Neural cell (in vitro differentiated cells): ENCODE results near the gene CBX2. TPM values are rescaled to one million over a fixed set of nuclear protein-coding genes. Genes with fewer than 3 reads are reported as not detected.

Experiments used
- H2AFZ ChIP-seq: fragments of 200-600, 300-800 bp; sonication (generic), shearing (Covaris generic); 2 replicates; pipeline ENCODE4 v1.6.0; 2014; ENCODE audit warnings: low read depth, mild to moderate bottlenecking, antibody characterized with exemption, low read length, moderate library complexity
- H3F3A ChIP-seq: fragments of 200-600 bp; shearing (Covaris generic); 2 replicates; pipeline ENCODE4 v1.6.1; 2016; ENCODE audit warnings: mild to moderate bottlenecking, moderate library complexity, mixed read lengths, antibody characterized with exemption, low read length; ENCODE audit not compliant: insufficient read depth, poor library complexity, severe bottlenecking
- H3K27ac ChIP-seq: fragments of 200-600, 300-800 bp; sonication (generic), shearing (Covaris generic); 2 replicates; pipeline ENCODE4 v1.5.1; 2014; ENCODE audit warnings: mild to moderate bottlenecking, low read length, moderate library complexity
- H3K27me3 ChIP-seq: fragments of 300-800, 200-600 bp; sonication (generic), shearing (Covaris generic); 2 replicates; pipeline ENCODE4 v1.6.0; 2014; ENCODE audit warnings: mild to moderate bottlenecking, low read depth, low read length, moderate library complexity; ENCODE audit not compliant: insufficient read depth
- H3K36me3 ChIP-seq: fragments of 300-800, 200-600 bp; sonication (generic), shearing (Covaris generic); 2 replicates; pipeline ENCODE4 v1.5.1; 2014; ENCODE audit warnings: mild to moderate bottlenecking, antibody characterized with exemption, low read length, moderate library complexity; ENCODE audit not compliant: insufficient read depth
- H3K4me2 ChIP-seq: fragments of 300-800, 200-600 bp; sonication (generic), shearing (Covaris generic); 2 replicates; pipeline ENCODE4 v1.6.0; 2014; ENCODE audit warnings: mild to moderate bottlenecking, low read length
- H3K4me3 ChIP-seq: fragments of 300-800, 200-600 bp; sonication (generic), shearing (Covaris generic); 2 replicates; pipeline ENCODE4 v1.5.1; 2014; ENCODE audit warnings: mild to moderate bottlenecking, low read length, moderate library complexity
- H3K79me2 ChIP-seq: fragments of 200-600 bp; shearing (Covaris generic); replicated peaks from 2 replicates; pipeline ENCODE4 v1.6.0; 2014; ENCODE audit warnings: mild to moderate bottlenecking, low read length, moderate library complexity; ENCODE audit not compliant: insufficient read depth
- H3K9ac ChIP-seq: fragments of 300-800, 200-600 bp; sonication (generic), shearing (Covaris generic); 2 replicates; pipeline ENCODE4 v1.6.1; 2016; ENCODE audit warnings: mild to moderate bottlenecking, low read length, mixed read lengths
- H3K9me2 ChIP-seq: fragments of 200-600 bp; shearing (Covaris generic); 2 replicates; pipeline ENCODE4 v1.6.1; 2016; ENCODE audit warnings: mild to moderate bottlenecking, low read length, mixed read lengths; ENCODE audit not compliant: insufficient read depth
- H3K9me3 ChIP-seq: fragments of 200-600, 300-800 bp; sonication (generic), shearing (Covaris generic); 2 replicates; pipeline ENCODE4 v1.6.1; 2016; ENCODE audit warnings: mild to moderate bottlenecking, mixed run types, low read length, moderate library complexity, mixed read lengths
- H4K20me1 ChIP-seq: fragments of 200-600 bp; shearing (Covaris generic); 2 replicates; pipeline ENCODE4 v1.6.1; 2016; ENCODE audit warnings: mild to moderate bottlenecking, mixed run types; ENCODE audit not compliant: insufficient read depth
- CTCF ChIP-seq: fragments of 450-650 bp; IDR thresholded peaks from 2 replicates; pipeline ENCODE4 v1.5.1; 2014; ENCODE audit warnings: antibody characterized with exemption, mild to moderate bottlenecking, moderate library complexity; ENCODE audit not compliant: poor library complexity, severe bottlenecking
- EP300 ChIP-seq: fragments of 450-650 bp; conservative IDR thresholded peaks from 2 replicates; pipeline ENCODE4 v1.6.1; 2014; ENCODE audit warnings: antibody characterized with exemption, mild to moderate bottlenecking, moderate library complexity; ENCODE audit not compliant: poor library complexity, severe bottlenecking
- EZH2 ChIP-seq: fragments of 200-600, 300-800 bp; shearing (Covaris generic), sonication (generic); IDR thresholded peaks from 2 replicates; pipeline ENCODE4 v1.6.1; 2014; ENCODE audit warnings: antibody characterized with exemption, low read length, borderline replicate concordance, mild to moderate bottlenecking; ENCODE audit not compliant: insufficient read depth, poor library complexity, severe bottlenecking
- MXI1 ChIP-seq: fragments of 450-650 bp; conservative IDR thresholded peaks from 2 replicates; pipeline ENCODE4 v1.6.1; 2014; ENCODE audit warnings: antibody characterized with exemption, mild to moderate bottlenecking; ENCODE audit not compliant: poor library complexity, severe bottlenecking
- POLR2AphosphoS5 ChIP-seq: IDR thresholded peaks from 2 replicates; pipeline ENCODE4 v1.6.1; 2012
- RAD21 ChIP-seq: fragments of 450-650 bp; conservative IDR thresholded peaks from 2 replicates; pipeline ENCODE4 v1.6.1; 2014; ENCODE audit warnings: antibody characterized with exemption, mild to moderate bottlenecking, moderate library complexity
- REST ChIP-seq: IDR thresholded peaks from 2 replicates; pipeline ENCODE4 v1.6.1; 2012; ENCODE audit warnings: borderline replicate concordance
- SMC3 ChIP-seq: fragments of 450-650 bp; conservative IDR thresholded peaks from 2 replicates; pipeline ENCODE4 v1.6.1; 2014; ENCODE audit warnings: antibody characterized with exemption, mild to moderate bottlenecking, moderate library complexity; ENCODE audit not compliant: poor library complexity
- TAF1 ChIP-seq: IDR thresholded peaks from 2 replicates; pipeline ENCODE4 v1.6.1; 2012; ENCODE audit warnings: low read depth
- polyA plus RNA-seq: library from polyadenylated mRNA; depleted of rRNA; stranded (reverse); fragments of >200 nt; gene quantifications from 2 replicates; pipeline ENCODE4 v1.2.3, GENCODE V29; 2014

The CBX2 gene
- polyA plus RNA-seq, 1 donor from 2014 or later: 16.9 TPM

GRCh38 chr17:79802039-79802735, 24.2 kb downstream of the CBX2 start:
- no peaks in the 10 kb centered on the region for H3K36me3 ChIP-seq
- TF ChIP-seq CTCF (no peak), RAD21 (no peak), TAF1 (no peak), SMC3 (no peak), REST (no peak), POLR2AphosphoS5 (no peak), EZH2 (no peak), EP300 (no peak), MXI1 (no peak)
- no peak overlapping the region for H3K27ac ChIP-seq
- H3F3A ChIP-seq: no peaks in the 10 kb centered on the region
- no peaks in the 10 kb centered on the region for H4K20me1 ChIP-seq
- H2AFZ ChIP-seq: no peak overlapping the region
- no peaks in the 10 kb centered on the region for H3K9me2 ChIP-seq
- H3K4me3 ChIP-seq: peak overlapping the region; percentile 46
- H3K9ac ChIP-seq: no peak overlapping the region
- H3K79me2 ChIP-seq: no peaks in the 10 kb centered on the region
- H3K27me3 ChIP-seq: peaks cover 96% of the 10 kb centered on the region
- H3K4me2 ChIP-seq: no peak overlapping the region
- no peaks in the 10 kb centered on the region for H3K9me3 ChIP-seq

GRCh38 chr17:79802736-79803420, 24.9 kb downstream of the CBX2 start:
- Histone ChIP-seq H3K4me3 (peak overlapping the region; percentile 46), H3F3A (no peaks in the 10 kb centered on the region), H3K79me2 (no peaks in the 10 kb centered on the region), H3K27ac (no peak overlapping the region), H3K9me3 (no peaks in the 10 kb centered on the region), H4K20me1 (no peaks in the 10 kb centered on the region), H3K9me2 (no peaks in the 10 kb centered on the region), H3K27me3 (peaks cover 100% of the 10 kb centered on the region), H3K4me2 (no peak overlapping the region), H2AFZ (no peak overlapping the region), H3K36me3 (no peaks in the 10 kb centered on the region), H3K9ac (peak overlapping the region; percentile 1)
- no peak for TF ChIP-seq MXI1
- TF ChIP-seq POLR2AphosphoS5: peak; percentile 46
